HFFc6 (cell line): ENCODE data around the gene PGBD2. TPM values are rescaled to one million over a fixed set of nuclear protein-coding genes. Genes with fewer than 3 reads are reported as not detected.

ENCODE experiments used
- DNase-seq: peaks from one replicate; pipeline ENCODE4 v3.0.0-alpha.2; 2018
- H3K27ac Mint-ChIP-seq: 2 replicates; pipeline ENCODE4 v1.8.0; 2020; ENCODE audit warnings: mild to moderate bottlenecking, mixed read lengths
- H3K27me3 Mint-ChIP-seq: 2 replicates; pipeline ENCODE4 v1.8.0; 2021; ENCODE audit warnings: mild to moderate bottlenecking, moderate library complexity, mixed read lengths; ENCODE audit not compliant: insufficient read depth
- H3K36me3 Mint-ChIP-seq: 2 replicates; pipeline ENCODE4 v1.8.0; 2021; ENCODE audit warnings: low read depth, mixed read lengths
- H3K4me1 Mint-ChIP-seq: 2 replicates; pipeline ENCODE4 v1.8.0; 2020; ENCODE audit warnings: low read depth, mixed read lengths
- H3K4me3 Mint-ChIP-seq: 2 replicates; pipeline ENCODE4 v1.8.0; 2020; ENCODE audit warnings: mild to moderate bottlenecking, moderate library complexity, mixed read lengths
- H3K9me3 Mint-ChIP-seq: 2 replicates; pipeline ENCODE4 v1.8.0; 2020; ENCODE audit warnings: mild to moderate bottlenecking, mixed read lengths
- total RNA-seq, 6 experiments: library from RNA; stranded (reverse); fragmentation: NEBNext Ultra II Directional; extraction: Animal tissue kit (Norgen Biotek cat#: 25700); gene quantifications; 2 replicates in 1 of 6; 3 replicates in 5 of 6; pipeline ENCODE4 v1.2.3, GENCODE V29; 2021
- TF ChIP-seq, protein P1 (sequence below): fragments of 200-600 bp; sonication (generic); IDR thresholded peaks from 2 replicates; pipeline ENCODE4 v1.5.0; 2021; ENCODE audit warnings: antibody characterized with exemption, mild to moderate bottlenecking

Gene PGBD2
- total RNA-seq, 6 experiments from 2014 or later = 3.4 to 4.7 (median 3.6) TPM

DNA sequence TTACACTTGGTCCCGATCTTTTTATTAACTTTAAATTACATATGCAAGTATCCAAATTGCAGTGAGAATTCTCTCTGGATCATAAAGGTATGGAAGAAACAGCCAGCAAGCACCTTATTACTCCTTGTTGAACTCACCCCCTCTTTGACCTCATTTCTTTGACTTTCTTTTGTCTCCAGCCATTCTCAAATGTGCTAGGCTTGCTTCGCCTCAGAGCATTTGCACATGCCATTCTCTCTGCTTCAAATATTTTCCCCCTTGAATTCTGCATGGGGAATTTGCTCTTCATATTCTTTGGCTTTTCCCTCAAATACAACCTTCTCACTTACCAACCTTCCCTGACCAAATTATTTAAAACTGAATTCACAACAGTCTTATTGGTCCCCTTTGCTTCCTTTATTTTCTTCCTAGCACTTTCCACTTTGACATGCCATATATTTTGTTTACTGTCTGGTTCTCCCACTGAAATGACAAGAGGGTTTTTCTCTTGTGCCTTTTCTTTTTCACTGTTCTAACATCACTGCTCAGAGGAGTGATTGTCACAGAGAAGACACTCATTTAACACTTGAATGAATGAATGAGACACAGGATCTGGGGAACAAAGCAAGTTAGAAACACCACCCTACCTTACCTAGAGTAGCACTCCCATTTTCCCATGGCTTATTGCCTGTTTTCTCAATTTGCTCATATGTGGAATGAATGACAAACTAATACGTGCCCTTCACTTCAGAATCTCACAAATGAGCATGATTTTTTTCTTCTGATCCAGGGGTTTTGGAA lies 1.4 kb upstream of the PGBD2 start:
- TF ChIP-seq, protein P1, sequence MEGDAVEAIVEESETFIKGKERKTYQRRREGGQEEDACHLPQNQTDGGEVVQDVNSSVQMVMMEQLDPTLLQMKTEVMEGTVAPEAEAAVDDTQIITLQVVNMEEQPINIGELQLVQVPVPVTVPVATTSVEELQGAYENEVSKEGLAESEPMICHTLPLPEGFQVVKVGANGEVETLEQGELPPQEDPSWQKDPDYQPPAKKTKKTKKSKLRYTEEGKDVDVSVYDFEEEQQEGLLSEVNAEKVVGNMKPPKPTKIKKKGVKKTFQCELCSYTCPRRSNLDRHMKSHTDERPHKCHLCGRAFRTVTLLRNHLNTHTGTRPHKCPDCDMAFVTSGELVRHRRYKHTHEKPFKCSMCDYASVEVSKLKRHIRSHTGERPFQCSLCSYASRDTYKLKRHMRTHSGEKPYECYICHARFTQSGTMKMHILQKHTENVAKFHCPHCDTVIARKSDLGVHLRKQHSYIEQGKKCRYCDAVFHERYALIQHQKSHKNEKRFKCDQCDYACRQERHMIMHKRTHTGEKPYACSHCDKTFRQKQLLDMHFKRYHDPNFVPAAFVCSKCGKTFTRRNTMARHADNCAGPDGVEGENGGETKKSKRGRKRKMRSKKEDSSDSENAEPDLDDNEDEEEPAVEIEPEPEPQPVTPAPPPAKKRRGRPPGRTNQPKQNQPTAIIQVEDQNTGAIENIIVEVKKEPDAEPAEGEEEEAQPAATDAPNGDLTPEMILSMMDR = no peak
- H3K27me3 Mint-ChIP-seq = peaks cover 7% of the 10 kb centered on the region
- H3K27ac Mint-ChIP-seq = no peak overlapping the region
- H3K4me3 Mint-ChIP-seq = no peak overlapping the region
- no peak for DNase-seq
- peaks cover 28% of the 10 kb centered on the region for H3K4me1 Mint-ChIP-seq
- no peaks in the 10 kb centered on the region for H3K9me3 Mint-ChIP-seq
- no peaks in the 10 kb centered on the region for H3K36me3 Mint-ChIP-seq

GRCh38 chr1:248905662-248906008 lies 400 bp upstream of the PGBD2 start:
- H3K9me3 Mint-ChIP-seq = no peaks in the 10 kb centered on the region
- H3K4me1 Mint-ChIP-seq = peaks cover 28% of the 10 kb centered on the region
- TF ChIP-seq, protein P1 = no peak
- peaks cover 2% of the 10 kb centered on the region for H3K27me3 Mint-ChIP-seq
- H3K4me3 Mint-ChIP-seq = peak overlapping the region; percentile 92
- peak overlapping the region; percentile 94 for H3K27ac Mint-ChIP-seq
- no peaks in the 10 kb centered on the region for H3K36me3 Mint-ChIP-seq
- DNase-seq = no peak

GRCh38 chr1:248906753-248907661 lies 972 bp downstream of the PGBD2 start:
- no peak for DNase-seq
- Mint-ChIP-seq H3K4me1 (peaks cover 28% of the 10 kb centered on the region), H3K27me3 (peaks cover 1% of the 10 kb centered on the region), H3K36me3 (no peaks in the 10 kb centered on the region), H3K27ac (peak overlapping the region; percentile 95), H3K4me3 (peak overlapping the region; percentile 92), H3K9me3 (no peaks in the 10 kb centered on the region)
- TF ChIP-seq, protein P1 = no peak

GRCh38 chr1:248910761-248911160 lies 4.7 kb downstream of the PGBD2 start:
- Mint-ChIP-seq H3K36me3 (no peaks in the 10 kb centered on the region), H3K4me1 (peaks cover 28% of the 10 kb centered on the region), H3K4me3 (no peak overlapping the region), H3K9me3 (no peaks in the 10 kb centered on the region), H3K27me3 (no peaks in the 10 kb centered on the region; the same call in 1 of the 2 replicates), H3K27ac (no peak overlapping the region)
- no peak for DNase-seq
- TF ChIP-seq, protein P1 = no peak

DNA sequence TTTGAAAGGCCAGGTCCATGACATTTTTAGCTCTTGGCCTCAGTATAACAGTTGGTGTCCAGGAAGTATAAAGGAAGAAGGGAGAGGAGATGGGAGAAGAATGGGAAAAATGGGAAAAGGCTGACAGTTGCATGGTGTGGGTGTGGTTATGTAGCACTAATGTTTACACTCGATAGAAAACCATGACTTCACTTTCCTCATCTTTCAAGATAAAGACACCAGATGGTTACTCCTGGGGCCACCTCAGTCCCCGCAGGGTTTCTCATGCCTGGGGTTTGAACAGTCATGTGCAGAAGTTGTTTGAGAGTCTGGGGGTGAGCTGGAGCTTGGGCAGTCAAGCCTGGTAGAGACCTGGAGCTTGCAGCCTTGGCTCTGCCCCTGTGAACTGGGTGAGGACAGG lies 7.9 kb downstream of the PGBD2 start:
- no peaks in the 10 kb centered on the region for H3K9me3 Mint-ChIP-seq
- DNase-seq = no peak
- H3K27ac Mint-ChIP-seq = no peak overlapping the region
- H3K4me1 Mint-ChIP-seq = peaks cover 6% of the 10 kb centered on the region; the same call in 1 of the 2 replicates
- TF ChIP-seq, protein P1 = no peak
- H3K36me3 Mint-ChIP-seq = peaks cover 11% of the 10 kb centered on the region
- H3K4me3 Mint-ChIP-seq = no peak overlapping the region
- no peaks in the 10 kb centered on the region for H3K27me3 Mint-ChIP-seq
